Vagina (tissue), 2 donors: ENCODE results near the gene DES. TPM values are rescaled to one million over a fixed set of nuclear protein-coding genes. Genes with fewer than 3 reads are reported as not detected.

Experiments used
- DNase-seq, 2 donors: peaks; one replicate each; pipeline ENCODE4 v3.0.0-alpha.2; 2017; ENCODE audit errors: extremely low spot score in 2 of 2
- H3K27ac ChIP-seq: fragments of 200-600 bp; sonication (generic); one replicate; pipeline ENCODE4 v1.5.1; 2019
- H3K27me3 ChIP-seq: fragments of 200-600 bp; sonication (generic); one replicate; pipeline ENCODE4 v1.5.1; 2019
- H3K36me3 ChIP-seq, 2 donors: fragments of 200-600 bp; sonication (generic); one replicate each; pipeline ENCODE4 v1.5.1; 2017 to 2019
- H3K4me1 ChIP-seq: fragments of 200-600 bp; sonication (generic); one replicate; pipeline ENCODE4 v1.5.1; 2019
- H3K4me3 ChIP-seq, 2 donors: fragments of 200-600 bp; sonication (generic); 1 replicate in 1 of 2; 2 replicates in 1 of 2; pipeline ENCODE4 v1.5.1; 2016 to 2019
- H3K9me3 ChIP-seq: fragments of 200-600 bp; sonication (generic); one replicate; pipeline ENCODE4 v1.5.1; 2019
- CTCF ChIP-seq, 3 experiments: fragments of 450-650 bp in 2 of 3; fragments of 200-600 bp in 1 of 3; sonication (generic) in 1 of 3; IDR thresholded peaks; one replicate each; pipeline ENCODE4 v1.5.1; 2017 to 2019; ENCODE audit warnings: antibody characterized with exemption in 3 of 3, mild to moderate bottlenecking in 2 of 3, moderate library complexity in 2 of 3
- POLR2A ChIP-seq, 2 donors: fragments of 450-650 bp; IDR thresholded peaks; one replicate each; pipeline ENCODE4 v1.6.1; 2017; ENCODE audit warnings: antibody characterized with exemption in 2 of 2, mild to moderate bottlenecking in 2 of 2, moderate library complexity in 2 of 2
- POLR2AphosphoS5 ChIP-seq, 2 donors: sonication (generic); formaldehyde crosslinking; IDR thresholded peaks; one replicate each; pipeline ENCODE4 v1.9.0; 2017; ENCODE audit warnings: antibody characterized with exemption in 2 of 2, mild to moderate bottlenecking in 2 of 2, low read depth in 1 of 2; ENCODE audit not compliant: insufficient read depth in 1 of 2
- intact Hi-C: fragments of 100-400 bp; cut with DNase I; formaldehyde crosslinking; loops from one replicate; pipeline ENCODE4 v1.15.1; 2023
- total RNA-seq: library from RNA; depleted of rRNA; stranded (reverse); fragments of >200 nt; gene quantifications from one replicate; pipeline ENCODE4 v1.2.3, GENCODE V29; 2016

Gene DES
- total RNA-seq, 1 donor from 2014 or later, result 883 TPM

DNA sequence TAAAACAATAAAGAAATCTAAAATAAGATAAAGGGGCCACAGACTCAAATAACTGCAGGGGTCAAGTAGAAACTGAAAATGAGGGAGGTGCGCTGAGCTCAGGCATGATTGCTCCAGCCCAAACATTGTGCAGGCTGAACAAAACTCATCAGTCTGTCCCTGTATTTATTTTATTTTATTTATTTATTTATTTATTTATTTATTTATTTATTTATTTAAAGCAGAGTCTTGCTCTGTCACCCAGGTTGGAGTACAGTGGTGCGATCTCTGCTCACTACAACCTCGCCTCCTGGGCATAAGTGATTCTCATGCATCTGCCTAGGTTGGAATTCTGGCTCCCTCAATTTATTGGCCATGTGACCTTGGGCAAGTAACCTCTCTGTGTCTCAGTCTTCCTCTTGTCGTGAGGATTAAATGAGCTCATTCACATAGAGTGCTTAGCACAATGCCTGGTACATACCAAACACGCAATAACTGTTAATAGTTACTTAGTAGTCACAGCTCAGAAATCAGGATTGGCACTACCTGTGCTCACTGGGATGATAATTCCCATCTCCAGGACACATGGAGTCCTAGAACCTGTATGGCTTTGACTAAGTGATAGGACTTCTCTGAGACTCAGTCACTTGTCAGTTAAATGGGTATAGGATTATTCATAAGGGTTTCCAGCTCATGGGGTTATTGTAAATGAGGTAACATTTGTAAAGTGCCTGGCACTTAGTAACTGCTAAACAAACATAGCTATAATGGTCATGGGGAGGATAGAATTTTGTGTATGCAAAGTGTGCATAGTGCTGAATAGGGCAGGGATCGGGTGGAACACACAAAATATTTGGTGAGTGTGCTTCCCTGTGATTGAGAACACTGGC is 22.4 kb downstream of the DES start:
- intact Hi-C loops, result no loop called here
- peaks cover 31% of the 10 kb centered on the region for H3K4me1 ChIP-seq
- peak overlapping the region in 1 of 2 donors; percentile 72 for H3K4me3 ChIP-seq
- TF ChIP-seq POLR2AphosphoS5 (IDR thresholded peaks at IDR 0.05; ENCODE audit: insufficient read depth in 1 of 2, low read depth in 1 of 2), result no peak
- no peak for TF ChIP-seq POLR2A (IDR thresholded peaks at IDR 0.05)
- TF ChIP-seq CTCF (IDR thresholded peaks at IDR 0.05), result no peak
- peak overlapping the region; percentile 87 for H3K27ac ChIP-seq
- DNase-seq, result no peak
- H3K36me3 ChIP-seq, result no peaks in the 10 kb centered on the region
- no peaks in the 10 kb centered on the region for H3K27me3 ChIP-seq
- H3K9me3 ChIP-seq, result no peaks in the 10 kb centered on the region

- Histone ChIP-seq H3K36me3 (no peaks in the 10 kb centered on the region), H3K4me1 (peaks cover 31% of the 10 kb centered on the region), H3K27ac (peak overlapping the region; percentile 87), H3K9me3 (no peaks in the 10 kb centered on the region), H3K4me3 (peak overlapping the region; percentile 72 to 74), H3K27me3 (no peaks in the 10 kb centered on the region)
- no peak for TF ChIP-seq CTCF (IDR thresholded peaks at IDR 0.05)
- TF ChIP-seq POLR2A (IDR thresholded peaks at IDR 0.05), result no peak
- TF ChIP-seq POLR2AphosphoS5 (IDR thresholded peaks at IDR 0.05; ENCODE audit: insufficient read depth in 1 of 2, low read depth in 1 of 2), result peak in 1 of 2 donors; percentile 51
- no peak for DNase-seq
- intact Hi-C loops, result no loop called here
Measured at GRCh38 chr2:219441451-219442255, 23.5 kb downstream of the DES start.

DNA sequence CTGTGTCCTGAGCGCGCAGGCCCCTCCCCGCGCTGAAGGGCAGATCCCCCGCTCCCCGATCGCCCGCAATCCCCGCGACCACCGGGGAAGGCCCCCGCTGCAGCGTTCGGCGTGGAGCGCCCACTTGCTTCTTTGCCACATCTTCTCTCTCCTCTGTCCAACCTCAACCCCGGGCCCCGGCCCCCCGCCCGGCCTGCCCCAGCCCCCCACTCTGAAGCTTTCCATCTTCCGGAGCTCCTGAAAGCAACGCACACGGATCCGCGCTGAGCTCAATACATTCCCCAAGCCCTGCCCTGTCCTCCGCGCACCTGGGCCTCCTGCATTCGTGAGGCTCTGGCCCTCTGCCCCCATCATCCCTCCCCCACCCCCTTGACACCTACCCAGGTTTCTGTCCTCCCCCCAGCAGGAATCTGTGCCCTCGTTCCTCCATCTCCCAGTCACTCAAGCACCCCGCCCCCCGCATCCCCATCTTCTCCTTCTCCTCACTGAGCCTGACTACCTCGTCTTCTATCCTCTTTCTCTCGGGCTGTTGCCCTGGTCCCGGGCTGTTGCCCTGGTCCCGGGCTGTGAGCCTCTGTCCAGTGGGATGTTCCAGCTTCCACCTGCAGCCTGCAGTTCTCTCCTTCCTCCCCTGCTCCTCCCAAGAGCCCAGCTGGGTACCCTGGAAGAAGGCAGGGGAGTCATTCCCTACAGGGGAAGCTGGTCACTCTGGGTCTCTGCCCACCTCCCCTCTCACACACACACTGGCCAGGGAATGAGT is 24.3 kb downstream of the DES start:
- no peaks in the 10 kb centered on the region for H3K36me3 ChIP-seq
- no peaks in the 10 kb centered on the region for H3K27me3 ChIP-seq
- H3K27ac ChIP-seq, result peak overlapping the region; percentile 87
- TF ChIP-seq CTCF (IDR thresholded peaks at IDR 0.05), result no peak
- TF ChIP-seq POLR2AphosphoS5 (IDR thresholded peaks at IDR 0.05; ENCODE audit: insufficient read depth in 1 of 2, low read depth in 1 of 2), result peak in 1 of 2 donors; percentile 21
- intact Hi-C loops, result no loop called here
- no peaks in the 10 kb centered on the region for H3K9me3 ChIP-seq
- peaks cover 31% of the 10 kb centered on the region for H3K4me1 ChIP-seq
- peak overlapping the region; percentile 72 to 74 for H3K4me3 ChIP-seq
- DNase-seq, result no peak

DNA sequence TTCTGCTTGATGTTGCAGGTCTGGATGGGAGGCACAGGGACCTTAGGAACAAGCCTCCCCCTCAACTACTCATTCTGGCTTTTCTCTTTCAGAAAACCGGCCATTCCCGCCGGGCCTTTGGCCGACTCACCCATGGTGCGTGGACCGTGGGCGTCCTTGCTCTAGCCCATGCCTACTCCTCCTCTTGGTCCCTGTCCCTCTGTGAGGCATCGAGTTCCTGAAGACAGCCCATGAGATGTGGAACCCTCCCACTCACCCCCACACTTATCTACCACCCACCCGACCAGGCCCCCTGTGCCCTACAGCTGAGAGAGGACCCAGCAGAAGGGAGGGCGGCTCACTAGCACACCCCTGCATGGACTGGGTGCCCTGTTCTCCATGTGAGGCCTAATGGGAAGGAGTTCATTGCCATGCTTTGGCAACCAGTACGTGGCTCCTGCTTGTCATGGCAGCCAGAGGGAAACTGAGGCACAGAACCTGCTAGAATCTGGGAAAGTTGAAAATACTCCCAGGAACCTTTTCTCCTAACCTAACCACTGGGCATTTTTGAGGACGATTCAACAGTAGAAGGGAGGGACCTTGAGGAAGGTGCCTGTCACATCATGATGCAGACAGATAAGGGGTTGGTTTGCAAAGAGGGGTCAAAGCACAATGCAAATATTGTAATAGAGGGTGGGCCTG is 25.0 kb downstream of the DES start:
- peaks cover 31% of the 10 kb centered on the region for H3K4me1 ChIP-seq
- no peak for DNase-seq
- no peaks in the 10 kb centered on the region for H3K36me3 ChIP-seq
- no peak for TF ChIP-seq POLR2A (IDR thresholded peaks at IDR 0.05)
- no peak for TF ChIP-seq CTCF (IDR thresholded peaks at IDR 0.05)
- TF ChIP-seq POLR2AphosphoS5 (IDR thresholded peaks at IDR 0.05; ENCODE audit: insufficient read depth in 1 of 2, low read depth in 1 of 2), result peak in 1 of 2 donors; percentile 4
- no peaks in the 10 kb centered on the region for H3K9me3 ChIP-seq
- H3K4me3 ChIP-seq, result peak overlapping the region; percentile 72 to 74
- no peaks in the 10 kb centered on the region for H3K27me3 ChIP-seq
- peak overlapping the region; percentile 87 for H3K27ac ChIP-seq
- intact Hi-C loops, result no loop called here
